ENCODE measurements around the gene SLC1A3. TPM values are rescaled to one million over a fixed set of nuclear protein-coding genes. Genes with fewer than 3 reads are reported as not detected.

The SLC1A3 gene
- total RNA-seq, 1 donor from 2014 or later, result not detected

DNA sequence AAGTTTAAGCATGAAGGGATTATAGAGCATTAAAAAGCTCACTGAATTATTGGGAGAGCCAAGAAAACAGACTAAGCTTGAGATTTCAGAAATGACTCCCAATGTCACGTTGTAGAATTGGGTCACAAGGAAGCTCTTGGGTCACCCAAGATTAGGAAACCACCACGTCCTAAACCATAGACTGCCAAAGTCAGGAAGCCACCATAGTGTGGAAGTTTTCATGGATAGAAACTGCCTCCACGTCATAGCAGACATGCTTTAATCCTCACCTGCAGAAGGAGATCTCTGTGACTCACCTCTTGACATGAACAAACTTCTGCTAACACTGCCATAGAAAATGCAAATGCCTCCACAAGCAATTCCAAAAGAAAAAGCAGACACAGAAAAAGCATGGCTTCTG is 106.3 kb downstream of the SLC1A3 start:
- no peak for DNase-seq (ENCODE audit: low spot score)
- Mint-ChIP-seq H3K27me3 (ENCODE audit: insufficient read depth) (no peaks in the 10 kb centered on the region), H3K9me3 (no peaks in the 10 kb centered on the region), H3K4me1 (ENCODE audit: low read depth) (no peaks in the 10 kb centered on the region), H3K4me3 (no peak overlapping the region), H3K27ac (no peak overlapping the region), H3K36me3 (ENCODE audit: low read depth) (no peaks in the 10 kb centered on the region)
- intact Hi-C loops (cut with micrococcal nuclease), result no loop called here

DNA sequence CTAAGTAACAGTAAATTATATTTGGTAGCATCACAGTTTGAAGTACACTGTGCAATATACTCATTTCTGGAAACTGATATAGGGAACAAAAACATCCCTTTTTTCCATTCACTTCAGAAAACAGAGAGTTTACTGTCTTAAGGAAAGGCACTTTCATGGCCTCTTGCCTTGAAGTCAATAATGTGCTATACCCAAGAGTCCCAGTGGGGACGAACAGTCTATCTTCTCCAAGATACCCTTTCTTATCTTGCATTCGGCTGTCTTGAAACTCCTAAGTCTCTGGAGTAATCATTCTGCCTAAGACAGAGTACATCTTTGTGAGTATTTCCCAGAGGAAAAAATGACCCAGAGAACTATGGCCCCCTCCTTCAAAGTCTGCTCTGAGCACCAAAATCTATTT is 107.1 kb downstream of the SLC1A3 start:
- Mint-ChIP-seq H3K4me1 (ENCODE audit: low read depth) (no peaks in the 10 kb centered on the region), H3K36me3 (ENCODE audit: low read depth) (no peaks in the 10 kb centered on the region), H3K4me3 (no peak overlapping the region), H3K27ac (no peak overlapping the region), H3K27me3 (ENCODE audit: insufficient read depth) (no peaks in the 10 kb centered on the region), H3K9me3 (no peaks in the 10 kb centered on the region)
- no peak for DNase-seq (ENCODE audit: low spot score)
- intact Hi-C loops (cut with micrococcal nuclease), result no loop called here

- Mint-ChIP-seq H3K9me3 (no peaks in the 10 kb centered on the region), H3K36me3 (ENCODE audit: low read depth) (no peaks in the 10 kb centered on the region), H3K4me1 (ENCODE audit: low read depth) (no peaks in the 10 kb centered on the region), H3K4me3 (no peak overlapping the region), H3K27me3 (ENCODE audit: insufficient read depth) (no peaks in the 10 kb centered on the region), H3K27ac (no peak overlapping the region)
- intact Hi-C loops (cut with micrococcal nuclease), result no loop called here
- DNase-seq (ENCODE audit: low spot score), result no peak
These were observed 110.8 kb downstream of the SLC1A3 start for GRCh38 chr5:36717131-36717695.

DNA sequence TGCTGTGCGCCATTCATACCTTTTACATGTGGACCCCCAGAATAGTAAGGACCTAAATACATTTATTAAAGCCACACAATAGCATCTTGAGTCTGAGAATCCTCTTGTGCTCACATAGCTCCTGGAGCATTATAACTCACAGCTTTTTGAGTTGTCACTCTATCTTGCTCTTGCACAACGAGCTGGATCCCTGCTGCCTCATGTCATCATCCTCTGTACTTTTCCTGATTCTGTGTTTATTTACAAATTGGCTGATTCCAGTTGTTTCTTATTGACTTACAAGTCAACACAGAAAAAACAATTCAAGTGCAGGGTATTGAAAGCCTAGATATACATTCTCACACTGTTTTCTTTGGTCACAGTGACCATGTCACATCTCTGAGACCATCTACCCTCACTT is 112.9 kb downstream of the SLC1A3 start:
- peaks cover 11% of the 10 kb centered on the region for H3K4me1 Mint-ChIP-seq (ENCODE audit: low read depth)
- DNase-seq (ENCODE audit: low spot score), result no peak
- H3K27ac Mint-ChIP-seq, result no peak overlapping the region
- intact Hi-C loops (cut with micrococcal nuclease), result no loop called here
- no peaks in the 10 kb centered on the region for H3K27me3 Mint-ChIP-seq (ENCODE audit: insufficient read depth)
- H3K36me3 Mint-ChIP-seq (ENCODE audit: low read depth), result peaks cover under 1% of the 10 kb centered on the region
- no peak overlapping the region for H3K4me3 Mint-ChIP-seq
- no peaks in the 10 kb centered on the region for H3K9me3 Mint-ChIP-seq

GRCh38 chr5:36720688-36721087 is 114.3 kb downstream of the SLC1A3 start:
- no peak for DNase-seq (ENCODE audit: low spot score)
- Mint-ChIP-seq H3K4me3 (no peak overlapping the region), H3K27me3 (ENCODE audit: insufficient read depth) (no peaks in the 10 kb centered on the region), H3K4me1 (ENCODE audit: low read depth) (peaks cover 21% of the 10 kb centered on the region), H3K9me3 (no peaks in the 10 kb centered on the region), H3K27ac (no peak overlapping the region), H3K36me3 (ENCODE audit: low read depth) (peaks cover 2% of the 10 kb centered on the region)
- intact Hi-C loops (cut with micrococcal nuclease), result no loop called here

GRCh38 chr5:36721664-36722235 is 115.3 kb downstream of the SLC1A3 start:
- H3K9me3 Mint-ChIP-seq, result no peaks in the 10 kb centered on the region
- no peaks in the 10 kb centered on the region for H3K27me3 Mint-ChIP-seq (ENCODE audit: insufficient read depth)
- H3K4me1 Mint-ChIP-seq (ENCODE audit: low read depth), result peaks cover 21% of the 10 kb centered on the region
- no peak overlapping the region for H3K27ac Mint-ChIP-seq
- H3K36me3 Mint-ChIP-seq (ENCODE audit: low read depth), result peaks cover 2% of the 10 kb centered on the region
- intact Hi-C loops (cut with micrococcal nuclease), result no loop called here
- no peak overlapping the region for H3K4me3 Mint-ChIP-seq
- DNase-seq (ENCODE audit: low spot score), result no peak

GRCh38 chr5:36722900-36723299 is 116.5 kb downstream of the SLC1A3 start:
- H3K4me3 Mint-ChIP-seq, result peak overlapping the region; percentile 5
- intact Hi-C loops (cut with micrococcal nuclease), result no loop called here
- no peak for DNase-seq (ENCODE audit: low spot score)

GRCh38 chr5:36723912-36724311 is 117.5 kb downstream of the SLC1A3 start:
- Mint-ChIP-seq H3K27me3 (ENCODE audit: insufficient read depth) (peaks cover 2% of the 10 kb centered on the region), H3K4me3 (peak overlapping the region; percentile 75), H3K9me3 (no peaks in the 10 kb centered on the region), H3K4me1 (ENCODE audit: low read depth) (peaks cover 23% of the 10 kb centered on the region), H3K27ac (no peak overlapping the region), H3K36me3 (ENCODE audit: low read depth) (peaks cover 2% of the 10 kb centered on the region)
- no peak for DNase-seq (ENCODE audit: low spot score)
- intact Hi-C loops (cut with micrococcal nuclease), result no loop called here

More at GRCh38 chr5:36722900-36723299, 116.5 kb downstream of the SLC1A3 start:
- no peak overlapping the region for H3K27ac Mint-ChIP-seq
- H3K9me3 Mint-ChIP-seq, result no peaks in the 10 kb centered on the region
- peaks cover 21% of the 10 kb centered on the region for H3K4me1 Mint-ChIP-seq (ENCODE audit: low read depth)
- no peaks in the 10 kb centered on the region for H3K27me3 Mint-ChIP-seq (ENCODE audit: insufficient read depth)
- peaks cover 2% of the 10 kb centered on the region for H3K36me3 Mint-ChIP-seq (ENCODE audit: low read depth)

DNA sequence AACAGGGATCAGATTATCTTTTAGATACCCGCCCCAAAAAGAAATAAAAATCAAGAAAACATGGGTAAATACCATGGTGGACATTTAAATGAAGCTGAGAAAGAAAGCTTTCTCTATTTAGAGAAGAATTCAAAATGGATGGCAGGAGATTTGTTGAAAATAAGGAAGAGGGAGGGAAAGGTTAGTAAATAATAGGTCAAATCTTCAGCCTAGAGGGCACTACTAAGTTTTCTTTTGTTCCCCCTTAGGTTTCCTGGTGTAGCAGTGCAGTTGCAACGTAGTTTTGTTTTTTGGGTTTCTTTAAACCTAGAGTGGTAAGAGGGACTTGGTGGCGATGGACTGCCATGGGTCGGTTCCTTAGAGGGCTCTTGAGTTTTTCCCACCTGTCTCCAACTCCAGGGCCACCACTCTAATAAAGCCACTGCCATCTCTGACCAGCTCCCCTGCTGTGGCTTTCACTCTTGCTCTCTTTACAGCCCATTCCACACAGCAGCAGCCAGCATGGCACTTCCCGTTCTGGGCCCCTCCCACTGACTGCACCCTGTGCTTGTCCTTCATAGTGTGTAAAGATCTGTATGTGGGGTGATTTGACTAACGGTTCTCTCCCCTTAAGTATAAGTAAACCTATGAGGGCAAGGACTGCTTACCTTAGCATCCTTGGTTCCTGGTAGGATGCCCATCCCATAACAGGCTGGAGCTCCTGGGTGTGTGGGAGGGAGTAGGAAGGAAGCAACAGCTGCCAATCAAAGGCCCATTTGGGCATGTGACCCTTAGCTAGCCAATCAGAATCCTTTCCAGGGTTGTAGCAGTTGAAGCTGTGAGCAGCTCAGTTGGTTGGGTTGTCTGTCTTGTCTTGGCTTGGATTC is 118.3 kb downstream of the SLC1A3 start:
- DNase-seq (ENCODE audit: low spot score), result peak; percentile 16
- peaks cover 4% of the 10 kb centered on the region for H3K27me3 Mint-ChIP-seq (ENCODE audit: insufficient read depth)
- H3K27ac Mint-ChIP-seq, result peak overlapping the region; percentile 79
- H3K36me3 Mint-ChIP-seq (ENCODE audit: low read depth), result peaks cover 2% of the 10 kb centered on the region
- H3K4me3 Mint-ChIP-seq, result peak overlapping the region; percentile 75
- no peaks in the 10 kb centered on the region for H3K9me3 Mint-ChIP-seq
- H3K4me1 Mint-ChIP-seq (ENCODE audit: low read depth), result peaks cover 27% of the 10 kb centered on the region
- intact Hi-C loops (cut with micrococcal nuclease), result no loop called here

DNA sequence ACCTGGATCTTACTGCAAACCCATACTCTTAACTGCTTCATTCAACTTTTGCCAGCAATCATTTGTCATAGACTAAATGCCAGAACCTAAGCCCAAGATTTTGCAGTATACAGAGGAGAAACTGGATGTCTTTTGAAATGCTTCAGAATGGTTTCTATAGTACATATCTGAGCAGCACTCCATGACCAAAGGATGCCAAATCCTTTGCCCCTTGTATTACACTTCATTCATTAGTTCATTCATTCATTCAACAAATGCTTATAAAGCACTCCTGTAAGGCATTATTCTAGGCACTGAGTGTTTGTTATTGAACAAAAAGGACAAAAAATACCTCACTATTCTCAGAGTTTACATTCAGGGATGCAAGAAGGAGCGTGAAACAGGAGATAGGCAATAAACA is 119.9 kb downstream of the SLC1A3 start:
- Mint-ChIP-seq H3K27ac (no peak overlapping the region), H3K4me3 (no peak overlapping the region), H3K4me1 (ENCODE audit: low read depth) (peaks cover 27% of the 10 kb centered on the region), H3K27me3 (ENCODE audit: insufficient read depth) (peaks cover 4% of the 10 kb centered on the region), H3K9me3 (no peaks in the 10 kb centered on the region), H3K36me3 (ENCODE audit: low read depth) (peaks cover 2% of the 10 kb centered on the region)
- intact Hi-C loops (cut with micrococcal nuclease), result no loop called here
- DNase-seq (ENCODE audit: low spot score), result no peak

DNA sequence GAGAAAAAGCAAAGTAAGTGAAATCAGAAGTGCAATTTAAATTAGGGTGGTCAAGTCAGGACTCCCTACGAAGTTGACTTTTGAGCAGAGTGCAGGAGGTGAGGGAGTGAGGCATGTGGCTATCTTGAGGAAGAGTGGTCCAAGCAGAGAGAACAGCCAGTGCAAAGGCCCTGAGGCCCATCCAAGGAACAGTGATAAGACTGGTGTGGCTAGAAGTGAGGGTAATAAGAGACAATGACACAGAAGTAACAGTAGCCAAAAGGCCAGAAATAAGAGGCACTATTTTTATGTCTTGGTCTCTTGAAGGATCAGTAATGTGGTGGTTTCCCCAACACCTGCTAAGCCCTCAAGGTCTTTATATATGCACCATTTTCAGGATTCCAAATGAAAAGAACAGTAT is 120.4 kb downstream of the SLC1A3 start:
- no peak overlapping the region for H3K27ac Mint-ChIP-seq
- no peak overlapping the region for H3K4me3 Mint-ChIP-seq
- peaks cover 27% of the 10 kb centered on the region for H3K4me1 Mint-ChIP-seq (ENCODE audit: low read depth)
- peaks cover 2% of the 10 kb centered on the region for H3K36me3 Mint-ChIP-seq (ENCODE audit: low read depth)
- DNase-seq (ENCODE audit: low spot score), result no peak
- H3K27me3 Mint-ChIP-seq (ENCODE audit: insufficient read depth), result peaks cover 4% of the 10 kb centered on the region
- intact Hi-C loops (cut with micrococcal nuclease), result no loop called here
- no peaks in the 10 kb centered on the region for H3K9me3 Mint-ChIP-seq

DNA sequence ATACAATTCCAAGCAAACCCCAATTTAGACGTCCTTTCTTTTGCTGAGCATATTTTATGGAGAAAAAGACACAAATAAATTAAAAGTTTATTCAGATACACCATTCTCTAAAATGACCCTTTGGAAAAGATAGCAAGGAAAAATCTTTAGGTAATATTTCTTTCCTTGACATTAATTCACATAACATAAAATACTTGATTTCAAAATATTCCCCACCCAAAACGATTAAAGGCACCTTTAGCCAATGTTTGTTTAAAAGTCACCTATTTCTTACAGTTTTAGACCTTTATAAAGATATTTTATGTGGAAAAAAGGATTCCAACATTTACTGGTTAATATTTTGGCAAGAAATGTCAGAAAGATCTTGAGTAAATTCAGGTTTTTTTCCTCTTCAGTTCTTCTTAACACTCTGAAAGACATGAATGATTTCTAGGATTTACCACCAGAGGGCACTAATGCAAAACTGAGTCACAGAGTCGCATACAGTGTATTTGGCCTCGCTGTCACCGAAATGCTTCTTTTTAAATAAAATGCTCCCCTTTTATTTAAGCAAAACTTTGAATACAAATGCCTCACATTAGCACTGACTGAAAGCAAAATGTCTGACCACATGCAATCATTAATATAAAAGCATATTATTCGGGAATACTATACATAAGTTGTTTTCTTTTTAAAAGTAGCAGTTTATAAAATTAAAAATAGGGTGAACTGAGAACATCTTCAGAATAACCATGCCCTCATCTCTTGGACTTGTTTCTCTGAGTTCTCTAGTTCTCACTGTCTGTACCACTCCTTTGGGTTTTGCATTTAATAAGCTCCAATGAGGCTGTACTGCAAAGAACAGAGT is 122.5 kb downstream of the SLC1A3 start:
- H3K4me1 Mint-ChIP-seq (ENCODE audit: low read depth), result peaks cover 19% of the 10 kb centered on the region
- peaks cover 2% of the 10 kb centered on the region for H3K36me3 Mint-ChIP-seq (ENCODE audit: low read depth)
- intact Hi-C loops (cut with micrococcal nuclease), result loop anchor here (1.0 to 2.0 kb wide), 3 partner anchors 141 to 277 kb away; no protein-coding TSS in a partner anchor
- no peaks in the 10 kb centered on the region for H3K9me3 Mint-ChIP-seq
- H3K27me3 Mint-ChIP-seq (ENCODE audit: insufficient read depth), result peaks cover 7% of the 10 kb centered on the region
- H3K27ac Mint-ChIP-seq, result no peak overlapping the region
- DNase-seq (ENCODE audit: low spot score), result no peak
- no peak overlapping the region for H3K4me3 Mint-ChIP-seq

Measured in activated T-helper 1 cell treated with anti-CD3 and anti-CD28 coated beads, Interleukin-12 subunit alpha, Interleukin-12 subunit beta, Interleukin-2, Interleukin-4 antibody, amounts not matched to agents 30 ng/mL and 10 ng/mL and 1 ng/mL, durations not matched to agents 14 hours and 24 hours and 36 hours (primary cell).